ENCODE data around the gene KRTAP2-2. TPM values are rescaled to one million over a fixed set of nuclear protein-coding genes. Genes with fewer than 3 reads are reported as not detected.

The KRTAP2-2 gene
- total and polyA plus RNA-seq, 2 of the 13 experiments (the other 11 are each of a cell fraction or from before 2014, with no cell fraction given) = not detected

GRCh38 chr17:41019415-41019814 lies 35.6 kb downstream of the KRTAP2-2 start (continued):
- TF ChIP-seq MBNL3 (CRISPR knock-in tag; conservative IDR thresholded peaks at IDR 0.05) = no peak
- no peak for TF ChIP-seq EED (CRISPR knock-in tag; IDR thresholded peaks at IDR 0.05)
- no peak for TF ChIP-seq ZNF143 (CRISPR knock-in tag; IDR thresholded peaks at IDR 0.05)
- TF ChIP-seq ZSCAN22 (CRISPR knock-in tag; IDR thresholded peaks at IDR 0.05) = no peak

GRCh38 chr17:41018541-41018940 lies 36.5 kb downstream of the KRTAP2-2 start:
- no TSS peak for BruUV-seq (replicated peaks)
- Histone ChIP-seq H3K36me3 (replicated peaks in 1 of 2; ENCODE audit: control insufficient read depth in 1 of 2, insufficient read depth in 2 of 2, low read length in 2 of 2) (no peaks in the 10 kb centered on the region), H4K20me1 (ENCODE audit: insufficient read depth, low read length) (no peaks in the 10 kb centered on the region), H3K9me3 (ENCODE audit: low read length) (no peaks in the 10 kb centered on the region; the same call in 1 of the 2 replicates), H3K27me3 (ENCODE audit: control insufficient read depth in 1 of 2, insufficient read depth in 2 of 2, low read length in 2 of 2) (no peaks in the 10 kb centered on the region), H3K79me2 (ENCODE audit: insufficient read depth, low read length) (no peaks in the 10 kb centered on the region), H3K27ac (ENCODE audit: extremely low read length, insufficient read depth, low read length) (no peak overlapping the region), H2AFZ (ENCODE audit: low read length) (peak overlapping the region; percentile 32), H3K4me2 (ENCODE audit: low read depth, low read length) (no peak overlapping the region), H3K4me1 (ENCODE audit: insufficient read depth, low read length) (peaks cover 36% of the 10 kb centered on the region), H3K9ac (ENCODE audit: insufficient read depth, low read depth, low read length) (no peak overlapping the region), H3K4me3 (replicated peaks in 1 of 3; ENCODE audit: insufficient read depth in 1 of 3, low read depth in 2 of 3, low read length in 3 of 3) (no peak overlapping the region)
- ChIA-PET POLR2A (interaction anchor here (1.1 kb wide), 1 partner anchor 61 kb away, joined by 4 read pairs; no protein-coding TSS in a partner anchor), CTCF (ENCODE audit: low intra/inter-chr PET ratio, low total read pairs) (no interaction called here)
- whole genome bisulfite sequencing (ENCODE audit: low lambda C conversion rate) = 94% methylated on average over 3 of the region's 3 CpGs
- intact Hi-C loops (cut with micrococcal nuclease; ENCODE audit: unreplicated experiment) (no loop called here), in situ Hi-C loops (cut with HindIII; ENCODE audit: extremely low pct_ligation_motif_present, low pct_unique_long_range_greater_than_20kb) (no loop called here)
- DNase-seq (ENCODE audit: low spot score) (no peak), FAIRE-seq (no peak), ATAC-seq (no peak)
- TF ChIP-seq TCF7 (IDR thresholded peaks at IDR 0.05; ENCODE audit: low read depth) (no peak), PRDM15 (CRISPR knock-in tag; IDR thresholded peaks at IDR 0.05) (no peak), KLF15 (CRISPR knock-in tag; IDR thresholded peaks at IDR 0.05; ENCODE audit: borderline replicate concordance) (no peak), ELF3 (CRISPR knock-in tag; IDR thresholded peaks at IDR 0.05) (no peak), ARID2 (CRISPR knock-in tag; IDR thresholded peaks at IDR 0.05; ENCODE audit: borderline replicate concordance) (no peak), ZNF33A (CRISPR knock-in tag; IDR thresholded peaks at IDR 0.05; ENCODE audit: borderline replicate concordance) (no peak), ZNF10 (CRISPR knock-in tag; IDR thresholded peaks at IDR 0.05; ENCODE audit: borderline replicate concordance, low read depth) (no peak), ZNF30 (CRISPR knock-in tag; IDR thresholded peaks at IDR 0.05) (no peak), ZFP41 (CRISPR knock-in tag; IDR thresholded peaks at IDR 0.05; ENCODE audit: borderline replicate concordance) (no peak), HNF4A (CRISPR knock-in tag; IDR thresholded peaks at IDR 0.05) (no peak), SP4 (CRISPR knock-in tag; IDR thresholded peaks at IDR 0.05) (no peak), RNF219 (CRISPR knock-in tag; IDR thresholded peaks at IDR 0.05) (no peak), ZMYM3 (CRISPR knock-in tag; IDR thresholded peaks at IDR 0.05) (no peak), ZNF572 (CRISPR knock-in tag; IDR thresholded peaks at IDR 0.05) (no peak), NAIF1 (CRISPR knock-in tag; IDR thresholded peaks at IDR 0.05; ENCODE audit: borderline replicate concordance) (no peak)

Measured in HepG2 (cell line).